COR-L47 (cell line): ENCODE measurements around the gene DND1.
"Not testable (repeated sequence)": the region's sequence is repeated elsewhere in the genome, so short reads cannot be mapped to it uniquely, and the experiment has no call there.

Experiments
- DNase-seq: peaks from one replicate; lab custom pipeline; 2025; lab: John Stamatoyannopoulos, UW

Gene DND1

DNA sequence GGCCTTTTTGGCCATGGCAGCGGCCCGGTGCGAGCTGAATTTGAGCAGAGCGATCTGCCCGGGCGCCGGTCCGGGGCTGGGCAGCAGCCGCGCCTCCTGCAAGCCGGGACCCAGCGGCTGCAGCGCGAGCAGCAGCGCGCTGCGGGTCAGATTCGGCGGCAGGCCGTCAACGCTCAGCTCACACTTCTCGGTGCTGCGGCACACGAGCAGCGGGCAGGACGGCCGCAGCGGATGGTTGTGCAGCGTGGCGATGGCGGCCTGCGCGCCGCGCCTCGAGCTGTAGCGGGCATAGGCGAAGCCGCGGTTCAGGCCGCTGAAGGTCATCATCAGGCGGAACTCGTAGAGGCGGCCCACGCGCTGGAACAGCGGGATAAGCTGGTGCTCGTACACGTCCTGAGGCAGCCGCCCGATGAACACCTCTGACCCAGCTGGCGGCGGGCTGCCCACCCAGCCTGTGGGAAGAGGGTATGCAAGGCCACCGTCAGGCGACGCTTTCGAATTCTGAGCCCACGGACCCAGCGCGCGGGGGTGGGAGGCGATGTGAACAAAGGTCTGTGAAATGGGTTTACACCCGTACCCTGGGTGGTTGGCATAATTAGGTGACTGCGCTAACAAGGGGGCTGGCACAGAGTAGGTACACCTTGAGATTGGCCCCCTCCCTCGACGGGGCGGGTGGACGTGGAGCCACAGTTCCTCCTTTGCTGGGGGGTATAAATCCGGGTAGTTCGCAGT lies 755 bp downstream of the DND1 start:
- DNase-seq: no peak

GRCh38 chr5:140671472-140672125 lies 1.8 kb downstream of the DND1 start:
- no peak for DNase-seq

- DNase-seq: not testable (repeated sequence)
Observed at GRCh38 chr5:140671035-140671434, 2.3 kb downstream of the DND1 start.

DNA sequence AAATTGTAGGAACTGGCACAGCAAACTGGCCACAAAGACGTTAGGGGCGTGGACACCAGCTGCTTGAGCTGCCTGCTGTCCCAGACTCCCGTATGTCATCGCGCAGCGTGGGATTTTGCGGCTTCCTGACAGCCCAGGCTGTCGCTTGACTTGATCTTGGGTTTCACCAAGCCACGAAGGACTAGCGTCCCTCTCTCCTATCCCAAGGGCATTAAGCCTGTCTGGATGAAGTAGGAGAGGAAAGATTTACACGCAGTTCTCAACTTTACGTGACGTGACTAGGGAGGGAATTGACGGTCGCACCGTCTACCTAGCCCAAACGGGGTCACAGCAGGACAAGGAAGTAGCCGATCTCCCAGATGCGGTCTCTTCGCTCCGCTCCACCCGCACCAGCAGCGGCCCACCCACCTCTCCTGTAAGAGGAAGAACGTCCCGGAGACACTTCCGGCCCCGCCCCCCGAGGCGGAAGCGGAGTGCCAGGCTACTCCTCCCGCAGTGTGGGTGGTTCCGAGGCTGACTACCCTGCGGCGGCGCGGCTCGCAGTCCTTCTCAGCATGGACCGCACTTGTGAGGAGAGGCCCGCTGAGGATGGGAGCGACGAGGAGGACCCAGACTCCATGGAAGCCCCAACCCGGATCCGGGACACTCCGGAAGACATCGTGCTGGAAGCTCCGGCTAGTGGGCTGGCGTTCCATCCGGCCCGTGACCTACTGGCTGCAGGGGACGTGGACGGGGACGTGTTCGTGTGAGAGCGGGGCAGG lies 8.8 kb downstream of the DND1 start, which contains the start of gene WDR55:
Gene WDR55, plus strand, starts transcription at position 546 of the 761 bp plus-strand sequence. Its CDS starts 9 bp downstream, at position 555.
- peak; percentile 90 for DNase-seq

DNA sequence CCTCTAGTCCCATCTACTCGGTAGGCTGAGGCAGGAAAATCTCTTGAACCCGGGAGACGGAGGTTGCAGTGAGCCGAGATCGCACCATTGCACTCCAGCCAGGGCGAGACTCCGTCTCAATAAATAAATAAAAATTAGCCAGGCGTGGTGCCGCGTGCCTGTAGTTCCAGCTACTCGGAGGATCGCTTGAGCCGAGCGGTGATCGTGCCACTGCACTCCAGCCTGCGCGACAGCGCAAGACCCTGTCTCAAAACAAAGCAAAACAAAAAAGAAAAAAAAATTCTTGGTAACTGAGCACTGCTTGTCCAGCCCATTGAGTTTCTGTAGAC lies 9.4 kb downstream of the DND1 start:
- DNase-seq: no peak

GRCh38 chr5:140660371-140660770 lies 13.0 kb downstream of the DND1 start:
- DNase-seq: not testable (repeated sequence)

DNA sequence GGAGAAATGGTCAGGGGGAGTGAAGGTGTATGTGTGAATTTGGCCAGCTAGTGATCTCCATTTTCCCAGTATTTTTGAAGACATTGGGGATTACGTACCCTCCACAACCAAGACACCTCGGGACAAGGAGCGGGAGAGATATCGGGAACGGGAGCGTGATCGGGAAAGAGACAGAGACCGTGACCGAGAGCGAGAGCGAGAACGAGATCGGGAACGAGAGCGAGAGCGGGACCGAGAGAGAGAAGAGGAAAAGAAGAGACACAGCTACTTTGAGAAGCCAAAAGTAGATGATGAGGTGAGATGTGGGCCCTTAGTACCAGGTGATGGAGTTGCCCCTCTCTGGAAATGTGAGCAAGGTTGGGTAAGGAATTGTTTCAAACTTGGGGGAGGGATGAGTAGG lies 14.5 kb downstream of the DND1 start:
- DNase-seq: no peak

DNA sequence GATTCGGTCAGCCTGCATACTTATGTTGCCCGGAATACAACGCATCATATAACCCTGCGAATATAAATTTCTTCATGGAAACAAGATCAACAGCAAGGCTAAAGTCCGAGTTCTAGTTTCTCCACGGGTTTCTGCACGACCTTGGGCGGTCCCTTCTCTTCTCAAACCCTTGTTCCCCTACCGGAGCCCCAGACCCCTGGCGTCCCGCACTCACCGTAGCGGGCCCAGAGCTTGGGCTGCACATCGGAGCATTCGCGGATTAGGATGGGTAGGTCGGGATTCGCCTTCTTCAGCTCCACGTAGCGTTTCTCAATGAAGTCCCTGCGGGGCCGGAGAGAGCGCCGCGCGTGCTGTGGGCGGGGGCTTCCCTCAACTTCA lies 26.3 kb downstream of the DND1 start:
- DNase-seq: no peak

- no peak for DNase-seq
Observed at GRCh38 chr5:140642718-140643117, 30.7 kb downstream of the DND1 start.

DNA sequence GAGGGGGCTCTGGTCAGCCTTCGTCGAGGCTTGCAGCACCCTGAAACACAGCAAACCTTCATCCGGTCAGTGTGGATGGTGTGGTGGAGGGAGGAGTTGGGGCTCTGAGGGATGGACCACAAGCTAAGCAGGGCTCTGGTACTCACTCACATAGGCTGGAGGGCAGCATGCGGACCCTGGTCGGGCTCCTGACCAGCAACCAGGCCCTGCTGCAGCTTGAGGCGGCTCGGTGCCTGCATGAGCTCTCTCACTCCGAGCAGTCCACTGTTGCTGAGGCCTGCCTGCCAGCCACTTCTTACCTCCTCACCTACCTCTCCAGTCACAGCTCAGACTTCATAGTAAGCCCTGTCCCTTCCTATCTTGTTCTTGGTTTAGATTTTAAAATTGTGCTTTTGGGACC lies 31.7 kb downstream of the DND1 start:
- no peak for DNase-seq

- DNase-seq: peak; percentile 95
Observed at GRCh38 chr5:140639148-140639981, 34.0 kb downstream of the DND1 start, which contains the start of gene TMCO6. Gene TMCO6, plus strand, starts transcription at chr5:140639451. Its CDS starts 77 bp downstream, at chr5:140639528.

- DNase-seq: not testable (repeated sequence)
Observed at GRCh38 chr5:140638898-140639147, 34.6 kb downstream of the DND1 start.

- DNase-seq: no peak
Observed at GRCh38 chr5:140637371-140638100, 35.8 kb downstream of the DND1 start.

DNA sequence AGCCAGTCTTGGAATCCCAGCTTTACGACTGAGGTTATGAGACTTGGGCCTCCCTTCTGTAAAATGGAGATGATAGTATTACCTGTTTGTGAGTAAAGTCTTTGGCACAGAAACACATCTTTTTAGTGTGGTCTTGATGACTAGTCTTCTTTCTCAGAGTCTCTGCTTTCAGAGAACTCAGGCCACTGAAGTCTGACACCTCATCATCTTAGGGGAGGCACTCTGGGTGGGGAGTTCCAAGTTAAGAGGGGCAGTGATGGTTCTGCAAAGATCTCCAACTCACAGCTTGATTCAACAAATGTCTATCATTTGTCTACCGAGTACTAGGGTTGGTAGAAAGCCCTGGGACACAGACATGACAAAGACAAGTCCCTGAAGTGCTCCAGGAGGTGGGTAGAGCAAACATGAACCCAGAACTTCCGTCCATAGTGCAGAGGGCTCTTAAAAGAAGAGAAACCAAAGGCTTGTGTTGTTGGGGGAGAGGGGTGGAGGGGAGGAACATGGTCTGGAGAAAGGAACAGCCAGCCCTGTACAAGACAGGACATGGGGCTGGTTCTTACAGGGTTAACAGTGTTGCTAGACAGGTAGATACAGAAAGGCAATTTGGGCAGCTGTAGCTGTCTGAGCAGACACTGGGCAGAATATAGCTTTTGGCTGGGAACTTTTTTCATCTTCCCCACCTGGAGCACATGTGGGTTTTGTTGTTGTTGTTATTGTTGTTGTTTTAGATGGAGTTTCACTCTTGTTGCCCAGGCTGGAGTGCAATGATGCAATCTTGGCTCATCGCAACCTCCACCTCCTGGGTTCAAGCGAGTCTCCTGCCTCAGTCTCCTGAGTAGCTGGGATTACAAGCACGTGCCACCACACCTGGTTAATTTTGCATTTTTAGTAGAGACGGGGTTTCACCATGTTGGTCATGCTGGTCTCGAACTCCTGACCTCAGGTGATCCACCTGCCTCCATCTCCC lies 37.8 kb downstream of the DND1 start:
- DNase-seq: no peak

DNA sequence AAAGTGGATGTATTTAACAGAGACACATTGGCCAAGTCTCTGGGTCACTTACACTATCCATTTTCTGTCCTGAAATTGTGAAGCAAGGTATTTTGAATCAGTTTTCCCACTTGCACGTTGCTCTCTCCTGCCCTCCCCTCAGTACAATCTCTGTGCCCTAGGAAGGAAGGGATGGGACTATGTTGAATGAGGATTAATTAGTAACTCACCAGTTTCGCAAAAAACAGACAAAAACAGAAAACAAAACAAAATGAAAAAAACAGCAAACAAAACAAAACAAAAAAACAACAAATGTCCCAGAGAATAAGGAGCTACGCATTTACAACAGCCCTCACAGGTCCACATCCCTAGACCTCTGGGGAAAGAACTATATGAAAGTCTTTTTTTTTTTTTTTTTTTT lies 39.3 kb downstream of the DND1 start:
- DNase-seq: no peak

- no peak for DNase-seq
Observed at GRCh38 chr5:140633501-140633900, 39.9 kb downstream of the DND1 start.

DNA sequence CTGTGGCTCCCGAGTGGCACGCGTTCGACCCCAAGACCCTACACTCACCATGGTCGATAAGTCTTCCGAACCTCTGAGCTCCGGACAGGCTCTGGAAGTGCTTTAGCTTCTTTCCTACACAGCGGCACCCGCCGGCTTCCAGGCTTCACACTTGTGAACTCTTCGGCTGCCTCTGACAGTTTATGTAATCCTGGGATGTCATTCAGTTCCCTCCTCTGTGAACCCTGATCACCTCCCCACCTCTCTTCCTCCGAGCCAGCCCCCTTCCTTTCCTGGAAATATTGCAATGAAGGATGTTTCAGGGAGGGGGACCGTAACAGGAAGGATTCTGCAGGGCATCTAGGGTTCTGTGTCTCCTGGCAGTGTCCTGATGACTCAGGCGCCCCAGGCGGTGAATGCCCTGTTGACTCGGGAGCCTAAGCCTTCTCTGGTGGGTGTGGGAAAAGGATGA lies 40.3 kb downstream of the DND1 start, which contains the start of gene CD14:
Gene CD14, minus strand, starts transcription at position 155 of the 451 bp plus-strand sequence. Its CDS starts 104 bp downstream, at position 51.
- DNase-seq: no peak

DNA sequence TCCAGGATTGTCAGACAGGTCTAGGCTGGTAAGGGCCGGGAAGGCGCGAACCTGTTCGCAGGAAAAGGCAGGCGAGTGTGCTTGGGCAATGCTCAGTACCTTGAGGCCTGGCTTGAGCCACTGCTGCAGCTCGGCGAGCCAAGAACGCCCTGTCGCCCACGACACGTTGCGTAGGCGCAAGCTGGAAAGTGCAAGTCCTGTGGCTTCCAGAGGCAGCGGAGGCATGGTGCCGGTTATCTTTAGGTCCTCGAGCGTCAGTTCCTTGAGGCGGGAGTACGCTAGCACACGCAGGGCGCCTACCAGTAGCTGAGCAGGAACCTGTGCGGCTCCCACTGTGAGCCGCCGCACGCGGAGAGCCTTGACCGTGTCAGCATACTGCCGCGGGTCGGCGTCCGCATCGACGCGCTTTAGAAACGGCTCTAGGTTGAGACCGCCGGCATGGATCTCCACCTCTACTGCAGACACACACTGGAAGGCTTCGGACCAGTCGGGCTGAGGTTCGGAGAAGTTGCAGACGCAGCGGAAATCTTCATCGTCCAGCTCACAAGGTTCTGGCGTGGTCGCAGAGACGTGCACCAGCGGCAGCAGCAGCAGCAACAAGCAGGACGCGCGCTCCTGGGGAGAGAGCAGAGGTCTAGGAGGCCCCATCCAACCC lies 40.9 kb downstream of the DND1 start:
- peak; percentile 14 for DNase-seq

- DNase-seq: peak; percentile 15
Observed at GRCh38 chr5:140631831-140632365, 41.5 kb downstream of the DND1 start.
